IPS DF 19.7 (cell line): Measurements from ENCODE around the gene NLRP3.
"Not testable (repeated sequence)": the region's sequence is repeated elsewhere in the genome, so short reads cannot be mapped to it uniquely, and the experiment has no call there.

Experiments
- DNase-seq: peaks from one replicate; pipeline ENCODE4 v3.0.0-alpha.2; 2013; ENCODE audit warnings: low read depth, low spot score

Gene NLRP3

DNA sequence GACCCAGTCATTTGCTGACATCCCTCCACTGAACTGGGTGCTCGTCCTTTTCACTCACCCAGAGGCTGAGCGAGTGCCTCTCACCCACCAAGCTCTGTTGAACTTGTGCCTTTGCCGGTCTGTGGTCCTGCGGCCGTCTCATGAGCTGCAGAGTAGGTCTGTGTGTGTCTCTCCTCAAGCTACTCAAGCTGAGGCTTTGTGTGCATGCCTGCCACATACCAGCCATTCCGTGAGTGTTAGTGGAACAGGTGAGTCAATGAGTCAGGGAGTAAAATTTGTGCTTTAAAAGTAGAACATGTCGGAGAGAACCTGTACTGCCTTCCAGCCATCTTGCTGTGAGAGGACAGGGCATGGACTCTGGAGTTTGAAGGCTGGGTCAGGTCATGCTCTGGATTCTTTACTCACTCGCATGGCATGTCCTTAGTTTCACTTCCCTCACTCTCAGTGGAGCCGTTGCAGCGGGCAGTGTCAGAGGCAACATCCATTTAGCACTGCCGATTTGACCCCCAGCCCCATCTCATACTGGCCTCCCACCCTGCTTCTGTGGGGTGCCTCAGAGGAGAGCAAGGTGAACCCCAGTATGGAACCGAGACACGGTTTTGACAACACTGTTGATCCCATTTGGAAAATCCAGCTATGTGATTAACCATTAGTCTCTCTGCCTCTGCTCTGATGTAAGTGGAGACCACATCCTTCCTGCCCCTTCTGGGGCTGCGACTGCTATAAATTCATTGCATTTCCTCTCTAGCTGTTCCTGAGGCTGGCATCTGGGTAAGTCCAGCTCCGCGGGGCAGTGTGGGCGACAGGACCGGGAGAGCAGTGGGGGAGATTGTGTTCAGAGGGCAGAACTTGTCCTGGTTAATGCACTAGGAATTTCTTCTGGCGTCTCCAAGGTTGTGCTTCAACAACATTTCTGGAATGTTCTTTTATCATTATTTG is at the start of gene NLRP3:
Gene NLRP3, plus strand, starts transcription at position 751 of the 939 bp plus-strand sequence. CDS start 2,628 bp downstream, outside the sequence.
- no peak for DNase-seq

DNA sequence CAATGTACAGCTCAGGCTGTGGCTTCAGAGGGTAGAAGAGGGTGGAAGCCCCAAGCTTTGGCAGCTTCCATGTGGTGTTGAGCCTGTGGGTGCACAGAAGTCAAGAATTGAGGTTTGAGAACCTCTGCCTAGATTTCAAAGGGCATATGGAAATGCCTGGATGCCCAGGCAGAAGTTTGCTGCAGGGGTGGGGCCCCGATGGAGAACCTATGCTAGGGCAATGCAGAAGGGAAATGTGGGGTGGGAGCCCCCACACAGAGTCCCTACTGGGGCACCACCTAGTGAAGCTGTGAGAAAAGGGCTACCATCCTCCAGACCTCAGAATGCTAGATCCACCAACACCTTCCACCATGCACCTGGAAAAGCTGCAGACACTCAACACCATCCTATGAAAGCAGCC is 49.6 kb upstream of the NLRP3 start:
- DNase-seq: not testable (repeated sequence)

DNA sequence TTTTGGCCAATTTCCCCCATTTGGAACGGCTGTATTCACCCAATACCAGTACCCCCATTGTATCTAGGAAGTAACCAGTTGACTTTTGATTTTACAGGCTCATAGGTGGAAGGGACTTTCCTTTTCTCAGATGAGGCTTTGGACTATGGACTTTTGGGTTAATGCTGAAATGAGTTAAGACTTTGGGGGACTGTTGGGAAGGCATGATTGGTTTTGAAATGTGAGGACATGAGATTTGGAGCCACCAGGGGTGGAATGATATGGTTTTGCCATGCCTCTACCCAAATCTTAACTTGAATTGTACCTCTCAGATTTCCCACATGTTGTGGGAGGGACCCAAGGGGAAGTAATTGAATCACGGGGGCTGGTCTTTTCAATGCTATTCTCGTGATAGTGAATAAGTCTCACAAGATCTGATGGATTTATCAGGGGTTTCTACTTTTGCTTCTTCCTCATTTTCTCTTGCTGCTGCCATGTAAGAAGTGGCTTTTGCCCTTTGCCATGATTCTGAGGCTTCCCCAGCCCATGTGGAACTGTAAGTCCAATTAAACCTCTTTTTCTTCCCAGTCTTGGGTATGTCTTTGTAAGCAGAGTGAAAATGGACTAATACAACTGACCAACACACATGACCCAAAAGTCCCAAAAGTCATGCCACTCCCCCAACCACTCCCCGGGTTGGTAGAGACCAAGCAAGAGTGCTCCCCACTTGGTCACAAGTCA is 48.9 kb upstream of the NLRP3 start:
- no peak for DNase-seq

DNA sequence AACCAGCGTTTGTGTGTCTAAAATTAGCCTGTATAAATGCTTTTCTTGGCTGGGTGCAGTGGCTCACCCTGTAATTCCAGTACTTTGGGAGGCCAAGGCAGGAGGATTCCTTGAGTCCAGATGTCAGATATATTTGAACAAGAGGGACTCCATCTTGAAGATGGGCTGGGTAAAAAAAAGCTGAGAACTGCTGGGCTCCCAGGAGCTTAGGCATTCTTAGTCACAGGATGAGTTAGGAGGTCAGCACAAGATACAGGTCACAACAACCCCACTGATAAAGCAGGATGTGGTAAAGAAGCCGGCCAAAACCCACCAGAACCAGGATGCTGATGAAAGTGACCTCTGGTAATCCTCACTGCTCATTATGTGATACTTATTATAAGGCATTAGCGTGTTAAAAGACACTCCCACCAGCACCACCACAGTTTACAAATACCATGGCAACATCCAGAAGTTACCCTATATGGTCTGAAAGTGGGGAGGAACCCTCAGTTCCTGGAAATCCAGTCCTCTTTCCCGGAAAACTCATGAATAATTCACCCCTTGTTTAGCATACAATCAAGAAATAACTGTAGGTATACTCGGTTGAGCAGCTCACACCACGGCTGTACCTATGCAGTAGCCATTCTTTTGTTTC is 48.1 kb upstream of the NLRP3 start:
- DNase-seq: no peak

DNA sequence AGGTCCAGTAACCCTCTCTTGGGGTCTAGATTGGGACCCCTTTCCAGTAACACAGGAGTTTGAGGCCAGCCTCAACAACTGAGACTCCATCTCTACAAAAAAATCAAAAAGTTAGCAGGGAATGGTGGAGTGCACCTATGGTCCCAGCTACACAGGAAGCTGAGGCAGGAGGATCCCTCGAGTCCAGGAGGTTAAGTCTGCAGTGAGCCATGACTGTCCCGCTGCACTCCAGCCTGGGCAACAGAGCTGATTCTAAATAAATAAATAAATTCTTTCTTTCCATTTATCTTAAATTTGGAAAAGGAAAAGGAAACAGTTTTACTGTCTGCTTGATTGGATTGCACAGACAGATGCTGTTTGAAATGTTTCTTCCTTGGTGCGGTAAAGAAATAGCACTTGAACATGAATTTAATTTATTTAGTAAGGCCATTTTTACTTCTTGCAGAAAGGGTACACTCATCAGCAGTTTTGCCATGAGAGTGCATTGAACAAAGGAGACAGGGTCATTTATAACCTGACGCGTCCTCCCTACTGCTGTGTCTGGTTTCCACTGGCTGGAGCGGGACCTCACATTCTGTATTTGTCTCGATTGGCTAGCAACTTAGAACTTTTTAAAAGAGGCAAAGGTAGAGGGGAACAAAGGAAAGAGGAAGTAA is 47.4 kb upstream of the NLRP3 start:
- DNase-seq: no peak

DNA sequence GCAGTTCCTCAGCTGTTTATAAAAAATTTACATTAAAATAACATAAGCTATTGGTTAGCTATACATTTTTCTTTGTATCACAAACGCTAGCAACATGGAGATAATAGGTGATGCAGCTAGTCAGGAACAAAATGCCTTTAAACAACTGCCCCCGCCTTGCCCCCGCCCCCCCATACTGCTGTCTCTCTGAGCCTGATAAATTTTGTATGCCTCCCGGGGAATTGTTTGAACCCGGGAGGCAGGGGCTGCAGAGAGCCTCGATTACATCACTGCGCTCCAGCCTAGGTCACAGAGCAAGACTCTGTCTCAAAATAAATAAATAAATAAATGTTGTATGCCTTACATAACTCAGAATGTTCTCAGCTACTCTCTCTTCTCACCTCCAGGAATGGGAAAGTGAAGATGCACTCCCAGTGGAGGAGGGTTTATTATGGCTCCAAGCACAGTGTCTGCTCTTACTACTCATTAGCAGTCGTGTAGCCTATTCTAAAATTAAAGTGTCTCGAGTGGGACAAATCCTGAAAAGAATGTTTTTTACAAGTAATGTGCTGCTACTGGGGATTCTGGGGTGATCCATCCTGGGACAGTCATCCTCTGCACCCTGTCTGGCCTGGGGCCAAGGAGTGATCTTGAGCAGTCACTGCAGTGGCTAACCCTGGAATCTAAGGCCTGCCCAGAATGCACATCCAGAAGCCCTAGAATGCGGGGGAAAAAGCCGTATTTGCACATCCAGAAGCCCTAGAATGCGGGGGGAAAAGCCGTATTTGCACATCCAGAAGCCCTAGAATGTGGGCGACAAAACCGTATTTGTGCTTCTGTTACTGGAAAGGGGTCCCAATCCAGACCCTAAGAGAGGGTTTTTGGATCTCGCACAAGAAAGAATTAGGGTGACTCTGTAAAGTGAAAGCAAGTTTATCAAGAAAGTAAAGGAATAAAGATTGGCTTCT is 44.9 kb upstream of the NLRP3 start:
- DNase-seq: no peak

DNA sequence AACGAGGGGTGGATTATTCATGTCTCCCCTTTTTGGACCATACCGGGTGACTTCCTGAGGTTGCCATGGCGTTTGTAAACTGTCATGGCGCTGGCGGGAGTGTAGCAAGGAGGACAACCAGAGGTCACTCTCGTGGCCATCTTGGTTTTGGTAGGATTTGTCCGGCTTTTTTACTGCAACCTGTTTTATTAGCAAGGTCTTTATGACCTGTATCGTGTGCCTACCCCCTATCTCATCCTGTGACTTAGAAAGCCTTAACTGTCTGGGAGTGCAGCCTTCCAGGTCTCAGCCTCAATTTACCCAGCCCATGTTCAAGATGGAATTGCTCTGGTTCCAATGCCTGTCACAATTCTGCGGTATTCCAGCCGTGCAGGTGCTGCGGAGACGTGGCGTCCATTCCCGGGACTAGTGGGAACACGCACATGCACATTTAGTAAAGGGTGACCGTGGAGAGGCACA is 44.1 kb upstream of the NLRP3 start:
- no peak for DNase-seq

DNA sequence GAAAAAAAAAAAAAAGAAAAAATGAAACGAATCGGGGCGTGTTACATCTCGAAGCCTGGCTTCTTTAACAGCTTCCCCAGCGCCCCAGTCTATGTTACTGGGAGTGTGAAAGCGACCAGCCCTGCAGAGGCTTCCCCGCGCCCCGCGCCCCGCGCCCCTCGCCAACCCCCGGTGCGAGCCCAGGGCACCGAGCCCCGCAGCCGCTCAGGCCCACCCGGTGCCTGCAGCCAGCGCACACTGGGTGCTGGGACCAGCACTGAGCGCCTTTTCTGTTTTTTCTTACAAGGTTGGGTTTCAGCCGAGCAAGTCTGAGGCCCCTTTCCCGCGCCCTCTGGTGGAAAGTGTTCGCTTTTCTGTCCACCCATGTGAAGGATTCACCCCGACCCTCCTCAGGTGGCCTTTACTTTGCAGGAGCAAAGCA is 42.2 kb upstream of the NLRP3 start:
- no peak for DNase-seq

DNA sequence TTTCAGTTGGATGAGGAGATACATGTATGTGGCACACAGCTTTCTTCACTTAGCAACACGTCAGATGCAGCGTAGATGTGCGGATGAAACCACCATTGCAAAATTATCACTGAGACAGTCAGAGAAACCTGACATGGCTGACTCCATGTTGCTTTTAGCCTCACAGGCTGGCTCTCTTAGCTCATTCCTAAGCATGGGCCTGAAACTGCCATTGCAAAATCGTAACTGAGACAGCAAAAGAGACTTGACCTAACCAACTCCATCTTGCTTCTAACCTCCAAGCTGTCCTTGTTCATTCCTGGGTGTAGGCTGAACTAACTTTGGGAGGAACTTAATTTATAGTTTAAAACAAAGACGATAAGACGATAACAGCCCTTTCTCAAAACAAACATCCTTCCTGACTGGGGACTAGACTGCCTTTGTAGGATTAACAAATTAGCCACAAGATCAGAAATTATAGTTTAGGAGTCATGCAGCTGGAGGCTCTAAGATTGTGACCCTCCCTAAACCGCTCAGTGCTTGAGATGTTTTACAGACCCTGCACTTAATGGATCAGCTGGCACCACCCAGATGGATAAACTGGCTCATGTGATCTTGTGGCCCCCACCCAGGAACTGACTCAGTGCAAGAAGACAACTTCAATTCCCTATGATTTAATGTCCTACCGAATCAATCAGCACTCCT is 41.2 kb upstream of the NLRP3 start:
- DNase-seq: not testable (repeated sequence)

DNA sequence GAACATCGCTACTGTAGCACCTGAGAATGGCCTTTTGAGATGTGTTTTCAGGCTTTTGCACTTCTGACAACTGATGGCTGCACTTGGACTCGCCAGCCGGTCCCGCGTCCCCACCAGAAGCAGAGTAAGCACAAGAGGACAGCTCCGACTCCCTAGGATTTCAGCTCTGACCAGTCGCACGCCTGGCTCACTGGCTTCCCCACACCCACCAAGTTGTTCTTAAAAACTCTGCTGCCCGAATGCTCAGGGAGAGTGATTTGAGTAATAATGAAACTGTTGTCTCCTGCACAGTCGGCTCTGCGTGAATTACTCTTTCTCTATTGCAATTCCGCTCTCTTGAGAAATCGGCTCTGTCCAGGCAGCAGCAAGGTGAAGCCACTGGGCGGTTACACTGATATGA is 40.2 kb upstream of the NLRP3 start:
- DNase-seq: no peak

DNA sequence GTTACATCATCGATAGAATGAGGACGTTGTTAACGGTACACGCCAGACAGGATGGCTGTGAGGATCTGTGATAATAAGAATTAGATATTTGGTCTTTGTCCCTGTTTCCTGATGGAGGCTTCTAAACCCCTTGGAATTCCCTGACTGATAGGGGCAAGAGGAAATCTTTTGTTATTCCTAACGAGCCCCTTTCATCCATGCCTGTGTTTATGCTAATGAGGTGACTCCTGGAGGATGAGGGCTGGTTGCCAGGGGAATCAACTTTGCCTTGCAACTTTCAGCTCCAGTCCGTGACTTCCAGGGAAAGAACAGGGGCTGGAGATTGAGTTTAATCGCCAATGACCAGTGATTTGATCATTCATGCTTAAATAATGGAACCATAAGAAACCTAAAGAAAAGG is 39.3 kb upstream of the NLRP3 start:
- DNase-seq: peak; percentile 96

DNA sequence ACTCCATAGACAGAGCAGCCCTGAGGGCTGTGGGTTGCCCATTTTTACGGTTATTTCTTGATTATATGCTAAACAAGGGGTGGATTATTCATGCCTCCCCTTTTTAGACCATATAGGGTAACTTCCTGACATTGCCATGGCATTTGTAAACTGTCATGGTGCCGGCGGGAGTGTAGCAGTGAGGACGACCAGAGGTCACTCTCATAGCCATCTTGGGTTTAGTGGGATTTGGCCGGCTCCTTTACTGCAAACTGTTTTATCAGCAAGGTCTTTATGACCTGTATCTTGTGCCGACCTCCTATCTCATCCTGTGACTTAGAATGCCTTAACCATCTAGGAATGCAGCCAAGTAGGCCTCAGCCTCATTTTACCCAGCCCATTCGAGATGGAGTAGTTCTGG is 38.3 kb upstream of the NLRP3 start:
- DNase-seq: not testable (repeated sequence)

DNA sequence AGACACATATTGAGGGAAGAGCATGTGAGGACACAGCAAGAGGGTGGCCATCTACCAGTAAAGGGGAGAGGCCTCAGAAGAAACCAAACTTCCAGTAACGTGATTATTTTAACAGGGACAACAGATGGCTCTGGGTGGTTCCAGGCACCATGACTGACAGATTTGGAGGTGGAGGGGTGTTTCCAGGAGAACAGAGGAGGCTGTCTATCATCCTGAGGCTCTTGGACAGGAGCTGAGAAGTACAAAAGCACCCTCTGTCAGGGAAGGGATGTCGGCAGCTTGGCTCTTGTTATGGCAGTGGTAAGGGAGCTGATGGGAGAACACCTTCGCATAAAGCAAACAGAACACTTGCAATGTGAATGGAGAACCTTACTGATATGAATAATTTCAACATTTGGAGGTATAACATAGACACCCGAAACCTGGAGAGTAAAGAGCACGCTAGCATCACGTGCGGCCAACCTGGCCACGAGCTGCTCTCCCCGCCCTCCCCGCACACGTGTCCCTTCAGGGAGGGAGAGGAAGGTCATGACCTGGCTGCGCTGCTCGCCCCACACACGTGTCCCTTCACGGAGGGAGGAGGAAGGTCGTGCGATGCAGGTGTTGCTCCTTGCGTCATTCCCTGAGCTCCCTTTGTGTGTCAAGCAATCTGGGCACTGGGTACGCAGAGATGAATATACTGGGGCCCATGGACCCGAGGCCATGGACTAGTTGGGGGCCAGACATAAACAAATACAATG is 37.5 kb upstream of the NLRP3 start:
- no peak for DNase-seq

DNA sequence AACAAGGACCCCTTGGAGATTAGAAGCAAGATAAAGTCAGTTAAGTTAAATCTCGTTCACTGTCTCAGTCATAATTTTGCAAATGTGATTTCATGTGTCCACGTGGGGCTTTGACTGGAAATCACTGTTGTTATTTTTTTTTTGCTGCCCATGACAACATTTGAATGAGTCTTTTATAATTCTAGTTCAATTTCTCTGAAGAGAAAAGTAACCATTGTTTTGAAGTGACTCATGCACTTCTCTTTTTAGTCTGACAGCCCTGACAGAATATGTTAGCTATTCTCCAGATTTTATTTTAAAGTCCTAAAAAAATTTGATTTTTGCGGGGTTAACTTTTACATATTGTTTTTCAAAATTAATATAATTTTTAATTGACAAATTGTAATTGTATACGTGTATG is 30.7 kb upstream of the NLRP3 start:
- DNase-seq: no peak

DNA sequence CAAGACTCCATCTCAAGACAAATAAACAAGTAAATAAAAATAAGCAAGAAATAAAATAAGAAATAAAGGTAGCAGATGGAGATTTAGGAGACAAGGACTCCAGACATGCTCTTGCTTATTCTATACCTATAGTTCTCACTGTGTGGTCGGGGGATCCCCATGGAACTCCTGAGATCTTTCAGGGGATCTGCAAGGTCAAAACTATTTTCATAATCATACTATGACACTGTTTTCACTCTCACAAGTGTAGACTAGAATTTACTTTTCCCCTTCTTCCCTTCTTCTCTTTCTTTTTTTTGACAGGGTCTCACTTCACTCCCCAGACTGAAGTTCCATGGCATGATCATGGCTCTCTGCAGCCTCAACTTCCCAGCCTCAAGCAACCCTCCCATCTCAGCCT is 29.8 kb upstream of the NLRP3 start:
- DNase-seq: no peak

DNA sequence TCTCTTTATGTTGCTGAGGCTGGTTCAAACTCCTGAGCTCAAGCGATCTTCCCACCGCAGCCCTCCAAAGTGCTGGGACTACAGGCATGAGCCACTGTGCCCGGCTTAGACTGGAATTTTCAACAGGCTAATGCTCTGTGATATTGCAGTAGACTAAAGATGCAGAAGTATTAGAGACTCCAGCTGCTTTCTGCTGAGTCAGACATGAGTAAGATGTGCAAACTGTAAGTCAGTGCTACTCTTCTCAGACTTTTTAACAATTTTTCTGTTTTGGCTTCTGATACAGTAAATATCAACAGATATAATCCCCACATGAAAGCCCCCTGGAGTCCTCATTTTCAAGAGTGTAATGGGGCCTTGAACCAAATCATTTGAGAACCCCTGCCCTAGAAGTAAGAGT is 29.3 kb upstream of the NLRP3 start:
- DNase-seq: no peak

DNA sequence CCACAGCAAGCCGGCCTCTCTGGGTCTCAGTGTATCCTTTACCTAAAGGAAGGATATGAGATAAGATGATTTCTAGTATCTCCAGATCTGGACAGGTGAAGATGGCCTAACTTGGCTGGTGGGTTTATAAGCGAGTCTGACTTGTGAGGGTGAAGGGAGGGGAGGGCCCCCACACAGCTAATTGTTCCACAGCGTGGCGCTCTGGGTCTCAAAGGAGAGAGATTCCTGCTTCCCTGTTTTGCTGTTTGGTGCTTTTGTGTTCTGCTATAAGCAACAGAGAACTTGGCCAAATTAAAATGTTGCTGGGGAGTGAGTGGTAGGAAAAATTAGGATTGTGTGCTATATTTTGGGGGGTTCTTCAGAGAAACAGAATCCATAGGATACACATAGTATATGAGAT is 28.9 kb upstream of the NLRP3 start:
- DNase-seq: no peak

DNA sequence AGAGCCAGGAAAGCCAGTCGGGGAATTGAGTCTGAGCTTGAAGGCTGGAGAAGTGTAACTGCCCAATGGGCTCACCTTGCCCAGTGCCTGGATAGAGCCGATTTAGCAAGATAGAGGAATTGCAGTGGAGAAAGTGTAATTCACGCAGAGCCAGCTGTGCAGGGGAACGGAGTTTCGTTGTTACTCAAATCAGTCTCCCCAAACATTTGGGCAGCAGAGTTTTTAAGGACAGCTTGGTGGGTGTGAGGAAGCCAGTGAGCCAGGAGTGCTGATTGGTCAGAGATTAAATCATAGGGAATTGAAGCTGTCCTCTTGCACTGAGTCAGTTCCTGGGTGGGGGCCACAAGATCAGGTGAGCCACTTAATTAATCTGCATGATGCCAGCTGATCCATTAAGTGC is 28.4 kb upstream of the NLRP3 start:
- no peak for DNase-seq

DNA sequence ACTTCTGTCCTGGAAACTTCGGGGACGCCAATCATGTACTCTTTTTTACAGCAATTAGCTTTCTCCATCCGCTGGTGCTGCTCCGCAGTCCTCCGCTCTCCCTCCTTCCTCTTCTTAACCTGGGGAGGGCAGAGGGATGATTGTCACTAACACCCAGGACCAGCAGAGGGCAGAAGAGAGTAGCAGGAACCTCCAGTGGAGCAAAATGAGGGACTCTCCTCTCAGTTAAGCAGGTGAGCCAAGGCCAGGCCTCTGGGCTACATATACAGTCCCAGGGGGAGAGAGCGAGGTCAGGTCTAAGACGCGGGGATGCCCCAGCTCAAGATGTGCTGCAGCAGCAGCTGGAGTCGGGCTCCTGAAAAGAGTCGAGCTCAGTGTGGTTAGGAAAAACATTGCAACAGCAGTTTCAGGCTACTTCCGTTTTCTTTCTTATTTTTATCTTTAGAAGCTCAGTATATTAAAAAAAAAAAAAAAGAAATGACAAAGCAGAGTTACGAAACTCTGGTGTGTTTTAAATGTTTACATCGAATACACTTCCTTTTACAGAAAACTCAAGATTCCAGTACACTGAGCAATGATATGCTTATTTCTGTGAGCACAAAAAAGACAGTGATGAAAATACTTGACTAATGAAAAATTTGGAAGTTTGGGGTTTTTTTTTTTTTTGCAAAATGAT is 25.7 kb upstream of the NLRP3 start:
- peak; percentile 82 for DNase-seq
